ENCODE results near the gene ETDC. TPM values are rescaled to one million over a fixed set of nuclear protein-coding genes. Genes with fewer than 3 reads are reported as not detected.

The ETDC gene
- total RNA-seq: not detected in 2 replicates

DNA sequence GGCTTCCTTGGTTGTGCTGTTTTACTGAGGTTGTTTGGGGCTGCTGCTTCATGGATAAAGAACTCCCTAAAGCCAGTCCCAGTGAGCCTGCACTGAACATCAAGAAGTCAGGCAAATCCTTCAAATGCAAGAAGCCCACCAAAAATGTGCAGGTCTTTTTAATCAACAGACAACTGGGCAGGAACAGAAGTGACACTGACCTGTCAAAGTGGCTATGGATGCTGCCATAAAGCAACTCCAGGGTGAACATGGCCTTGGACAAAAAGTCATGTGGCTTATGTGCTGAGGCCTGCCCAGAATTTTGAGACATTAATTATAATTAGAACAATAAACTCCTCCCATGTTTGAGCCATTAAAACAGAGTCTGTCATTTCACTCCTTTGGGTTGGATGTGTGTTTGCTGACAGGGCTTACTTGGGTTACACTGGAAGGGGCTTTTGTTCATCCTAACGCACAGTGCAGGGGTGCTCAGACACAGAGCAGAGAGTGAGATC lies at the start of gene ETDC:
Gene ETDC (plus strand): TSS at position 51 of the 494 bp plus-strand sequence. CDS start 0 bp downstream, at position 51.

Other genes with a start within 250 kb of the ETDC start
- 0.65 and 0.78 TPM in 2 replicates for gene SMIM10L2B, start 210.8 kb upstream of the ETDC start, total RNA-seq
- not detected in 2 replicates for gene ETDB, start 189.0 kb upstream of the ETDC start, total RNA-seq
- not detected in 2 replicates for gene CT55, start 138.1 kb upstream of the ETDC start, total RNA-seq
- not detected in 2 replicates for gene ETDA, start 57.4 kb upstream of the ETDC start, total RNA-seq
- gene ZNF75D, start 34.6 kb downstream of the ETDC start, total RNA-seq: 7.9 and 8.5 TPM in 2 replicates
- gene ZNF449, start 35.3 kb downstream of the ETDC start, total RNA-seq: 17.3 and 20.6 TPM in 2 replicates
- 0.52 and 0.86 TPM in 2 replicates for gene SMIM10L2A, start 112.5 kb downstream of the ETDC start, total RNA-seq
- 4.0 and 4.6 TPM in 2 replicates for gene INTS6L, start 211.2 kb downstream of the ETDC start, total RNA-seq